ENCODE results near the gene OCLN. TPM values are rescaled to one million over a fixed set of nuclear protein-coding genes. Genes with fewer than 3 reads are reported as not detected.
"Not testable (repeated sequence)": the region's sequence is repeated elsewhere in the genome, so short reads cannot be mapped to it uniquely, and the experiment has no call there.

The OCLN gene
- total RNA-seq, 1 experiment from 2014 or later, result 77.4 TPM

GRCh38 chr5:69530561-69531405, 38.2 kb downstream of the OCLN start:
- no peak overlapping the region for H3K4me2 ChIP-seq
- H3K36me3 ChIP-seq (ENCODE audit: low read depth), result peaks cover 20% of the 10 kb centered on the region; the same call in 1 of the 2 replicates
- no peak overlapping the region for H3K4me3 ChIP-seq
- POLR2A ChIA-PET (ENCODE audit: unreplicated experiment), result interaction anchor here (0.6 kb wide), 1 partner anchor 14 kb away, joined by 5 read pairs; no protein-coding TSS in a partner anchor
- H3K79me2 ChIP-seq (ENCODE audit: low read depth), result peaks cover 67% of the 10 kb centered on the region
- H3K9me2 ChIP-seq (ENCODE audit: insufficient read depth), result no peaks in the 10 kb centered on the region; the same call in 1 of the 2 replicates
- no peaks in the 10 kb centered on the region; the same call in 1 of the 2 replicates for H4K20me1 ChIP-seq (ENCODE audit: insufficient read depth)
- H2AFZ ChIP-seq, result no peak overlapping the region
- DNase-seq, result no peak
- CTCF ChIA-PET, result no interaction called here
- H3K4me1 ChIP-seq (replicated peaks; ENCODE audit: insufficient read depth), result peaks cover 47% of the 10 kb centered on the region
- peaks cover 23% of the 10 kb centered on the region for H3F3A ChIP-seq (ENCODE audit: insufficient read depth, low read depth)
- no peak for TF ChIP-seq CTCF (conservative IDR thresholded peaks at IDR 0.05)
- TF ChIP-seq EZH2 (IDR thresholded peaks at IDR 0.05; ENCODE audit: low read depth), result no peak
- BruUV-seq (replicated peaks), result no TSS peak
- H3K27me3 ChIP-seq (ENCODE audit: insufficient read depth, low read depth), result no peaks in the 10 kb centered on the region
- intact Hi-C loops (cut with micrococcal nuclease; ENCODE audit: unreplicated experiment), result no loop called here
- no peaks in the 10 kb centered on the region for H3K9me3 ChIP-seq (ENCODE audit: insufficient read depth, low read depth)
- no peak overlapping the region for H3K27ac ChIP-seq

GRCh38 chr5:69531406-69531801, 38.8 kb downstream of the OCLN start:
- no peak for TF ChIP-seq EZH2 (IDR thresholded peaks at IDR 0.05; ENCODE audit: low read depth)
- TF ChIP-seq CTCF (conservative IDR thresholded peaks at IDR 0.05), result no peak
- Histone ChIP-seq H3K27me3 (ENCODE audit: insufficient read depth, low read depth) (no peaks in the 10 kb centered on the region), H3K27ac (no peak overlapping the region), H3K36me3 (ENCODE audit: low read depth) (peaks cover 15% of the 10 kb centered on the region; the same call in 1 of the 2 replicates), H3K9me2 (ENCODE audit: insufficient read depth) (no peaks in the 10 kb centered on the region; the same call in 1 of the 2 replicates), H2AFZ (no peak overlapping the region), H4K20me1 (ENCODE audit: insufficient read depth) (no peaks in the 10 kb centered on the region; the same call in 1 of the 2 replicates), H3K4me1 (replicated peaks; ENCODE audit: insufficient read depth) (peaks cover 41% of the 10 kb centered on the region), H3K9me3 (ENCODE audit: insufficient read depth, low read depth) (no peaks in the 10 kb centered on the region), H3K79me2 (ENCODE audit: low read depth) (peaks cover 61% of the 10 kb centered on the region), H3K4me2 (no peak overlapping the region), H3F3A (ENCODE audit: insufficient read depth, low read depth) (peaks cover 17% of the 10 kb centered on the region), H3K4me3 (no peak overlapping the region)
- ChIA-PET CTCF (no interaction called here), POLR2A (ENCODE audit: unreplicated experiment) (no interaction called here)
- no TSS peak for BruUV-seq (replicated peaks)
- DNase-seq, result no peak
- intact Hi-C loops (cut with micrococcal nuclease; ENCODE audit: unreplicated experiment), result no loop called here

DNA sequence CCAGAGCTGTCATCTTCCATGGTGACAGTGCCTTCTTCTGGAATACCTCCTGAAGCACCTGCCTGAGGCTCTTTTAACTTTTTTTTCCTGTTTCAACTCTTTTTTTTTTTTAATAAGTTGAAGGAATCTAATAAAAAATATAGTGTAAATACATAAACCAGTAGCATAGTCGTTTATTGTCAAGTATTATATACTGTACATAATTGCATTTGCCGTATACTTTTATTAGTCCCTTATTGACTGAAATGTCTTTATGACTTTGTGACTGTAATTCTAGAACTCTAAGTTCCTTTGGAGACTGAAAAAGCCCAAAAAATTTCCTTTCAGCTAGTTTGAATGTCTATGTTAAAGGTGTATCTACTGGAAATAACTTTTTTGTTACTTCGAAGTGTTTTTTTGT, 45.3 kb downstream of the OCLN start:
- H3K9me3 ChIP-seq (ENCODE audit: insufficient read depth, low read depth); H3K27me3 ChIP-seq (ENCODE audit: insufficient read depth, low read depth); H3K4me1 ChIP-seq (replicated peaks; ENCODE audit: insufficient read depth); H3K36me3 ChIP-seq (ENCODE audit: low read depth); POLR2A ChIA-PET (ENCODE audit: unreplicated experiment); BruUV-seq (replicated peaks); H3K9me2 ChIP-seq (ENCODE audit: insufficient read depth); H3F3A ChIP-seq (ENCODE audit: insufficient read depth, low read depth); H3K4me3 ChIP-seq; H2AFZ ChIP-seq; CTCF ChIA-PET; intact Hi-C loops (cut with micrococcal nuclease; ENCODE audit: unreplicated experiment); H3K4me2 ChIP-seq; H3K79me2 ChIP-seq (ENCODE audit: low read depth); H3K27ac ChIP-seq; H4K20me1 ChIP-seq (ENCODE audit: insufficient read depth); DNase-seq: not testable (repeated sequence)

GRCh38 chr5:69538735-69539134, 46.1 kb downstream of the OCLN start:
- CTCF ChIA-PET; H4K20me1 ChIP-seq (ENCODE audit: insufficient read depth); DNase-seq; POLR2A ChIA-PET (ENCODE audit: unreplicated experiment); H3K4me2 ChIP-seq; BruUV-seq (replicated peaks); H3K27ac ChIP-seq; H3F3A ChIP-seq (ENCODE audit: insufficient read depth, low read depth); H2AFZ ChIP-seq; H3K9me2 ChIP-seq (ENCODE audit: insufficient read depth); H3K36me3 ChIP-seq (ENCODE audit: low read depth); intact Hi-C loops (cut with micrococcal nuclease; ENCODE audit: unreplicated experiment); H3K27me3 ChIP-seq (ENCODE audit: insufficient read depth, low read depth); H3K79me2 ChIP-seq (ENCODE audit: low read depth); H3K4me1 ChIP-seq (replicated peaks; ENCODE audit: insufficient read depth); H3K4me3 ChIP-seq; H3K9me3 ChIP-seq (ENCODE audit: insufficient read depth, low read depth): not testable (repeated sequence)

- H3F3A ChIP-seq (ENCODE audit: insufficient read depth, low read depth); H4K20me1 ChIP-seq (ENCODE audit: insufficient read depth); H3K9me3 ChIP-seq (ENCODE audit: insufficient read depth, low read depth); POLR2A ChIA-PET (ENCODE audit: unreplicated experiment); H3K4me1 ChIP-seq (replicated peaks; ENCODE audit: insufficient read depth); DNase-seq; H3K79me2 ChIP-seq (ENCODE audit: low read depth); H3K4me2 ChIP-seq; H3K9me2 ChIP-seq (ENCODE audit: insufficient read depth); H3K27me3 ChIP-seq (ENCODE audit: insufficient read depth, low read depth); H3K36me3 ChIP-seq (ENCODE audit: low read depth); H3K27ac ChIP-seq; H2AFZ ChIP-seq; BruUV-seq (replicated peaks); H3K4me3 ChIP-seq; CTCF ChIA-PET; intact Hi-C loops (cut with micrococcal nuclease; ENCODE audit: unreplicated experiment): not testable (repeated sequence)
Measured at GRCh38 chr5:69541347-69541746, 48.8 kb downstream of the OCLN start.
